HEK293T (cell line): ENCODE measurements around the gene GRIP1.

Experiments
- ARNT ChIP-seq: fragments of 450-650 bp; IDR thresholded peaks from 2 replicates; pipeline ENCODE4 v1.6.1; 2017; ENCODE audit warnings: mild to moderate bottlenecking
- CTBP1 ChIP-seq: fragments of 450-650 bp; IDR thresholded peaks from 2 replicates; pipeline ENCODE4 v1.6.1; 2016; ENCODE audit warnings: borderline replicate concordance
- FOXA1 ChIP-seq: fragments of 450-650 bp; IDR thresholded peaks from 2 replicates; pipeline ENCODE4 v1.6.1; 2016; ENCODE audit warnings: mild to moderate bottlenecking
- FOXK2 ChIP-seq: fragments of 450-650 bp; IDR thresholded peaks from 2 replicates; pipeline ENCODE4 v1.6.1; 2016; ENCODE audit warnings: mild to moderate bottlenecking
- FOXM1 ChIP-seq: fragments of 450-650 bp; IDR thresholded peaks from 2 replicates; pipeline ENCODE4 v1.6.1; 2017; ENCODE audit warnings: mild to moderate bottlenecking, borderline replicate concordance
- HDGF ChIP-seq: fragments of 450-650 bp; IDR thresholded peaks from 2 replicates; pipeline ENCODE4 v1.6.1; 2017; ENCODE audit warnings: antibody characterized with exemption, borderline replicate concordance
- SP1 ChIP-seq: fragments of 450-650 bp; IDR thresholded peaks from 2 replicates; pipeline ENCODE4 v1.6.1; 2017
- SUZ12 ChIP-seq: fragments of 450-650 bp; IDR thresholded peaks from 2 replicates; pipeline ENCODE4 v1.6.1; 2016; ENCODE audit warnings: mild to moderate bottlenecking
- TARDBP ChIP-seq: fragments of 450-650 bp; IDR thresholded peaks from 2 replicates; pipeline ENCODE4 v1.6.1; 2016
- ZNF384 ChIP-seq: fragments of 450-650 bp; IDR thresholded peaks from 2 replicates; pipeline ENCODE4 v1.6.1; 2016

- TF ChIP-seq CTBP1 = no peak
- TF ChIP-seq SUZ12 = no peak
- no peak for TF ChIP-seq SP1
- no peak for TF ChIP-seq FOXA1
- no peak for TF ChIP-seq FOXK2
- TF ChIP-seq TARDBP = no peak
- no peak for TF ChIP-seq FOXM1
- TF ChIP-seq ARNT = no peak
- no peak for TF ChIP-seq HDGF
- no peak for TF ChIP-seq ZNF384
These were observed 357.9 kb downstream of the GRIP1 start for GRCh38 chr12:66320996-66321395.
